IMR-90 (cell line): Measurements from ENCODE around the gene CLCF1. TPM values are rescaled to one million over a fixed set of nuclear protein-coding genes. Genes with fewer than 3 reads are reported as not detected.
A peak's percentile ranks its signal among the peaks of the same experiment; 100 is the strongest.

Source experiments
- ATAC-seq: fragments of 200-7000 bp; cut with Tn5 transposase; 2 replicates; pipeline ENCODE4 v1.9.1; 2020; ENCODE audit warnings: low read depth, mild to moderate bottlenecking, moderate library complexity
- BruUV-seq: library from RNA; stranded (reverse); fragments of 400-500 nt; replicated peaks from 2 replicates; lab custom pipeline; 2021; lab: Mats Ljungman, UMichigan
- CTCF ChIA-PET: fragments of 300-600 bp; formaldehyde crosslinking; extraction: SDS; loops from one replicate; lab custom pipeline; 2021; ENCODE audit warnings: antibody characterized with exemption; lab: Yijun Ruan, JAX
- POLR2A ChIA-PET: fragments of 300-600 bp; sonication (Branson Sonifier 250); formaldehyde crosslinking; loops from one replicate; lab custom pipeline; 2022; ENCODE audit warnings: antibody characterized with exemption; ENCODE audit not compliant: unreplicated experiment; lab: Charles Lee
- DNase-seq: peaks from one replicate; pipeline ENCODE4 v3.0.0; 2013
- H2AFZ ChIP-seq: replicated peaks from 2 replicates; pipeline ENCODE3; 2013; ENCODE audit warnings: low read length, mild to moderate bottlenecking; ENCODE audit not compliant: poor library complexity
- H2AK5ac ChIP-seq: 2 replicates; pipeline ENCODE4 v1.6.1; 2013; ENCODE audit warnings: low read depth, low read length, inconsistent platforms
- H2AK9ac ChIP-seq: replicated peaks from 2 replicates; pipeline ENCODE3; 2013; ENCODE audit warnings: mild to moderate bottlenecking, low read depth, low read length, moderate library complexity; ENCODE audit not compliant: poor library complexity
- H2BK120ac ChIP-seq: 2 replicates; pipeline ENCODE4 v1.6.1; 2013; ENCODE audit warnings: low read depth, low read length, inconsistent platforms
- H2BK15ac ChIP-seq: 3 replicates; pipeline ENCODE4 v1.6.1; 2013; ENCODE audit warnings: low read depth, low read length, inconsistent platforms
- H2BK20ac ChIP-seq: 2 replicates; pipeline ENCODE4 v1.6.1; 2013; ENCODE audit warnings: low read depth, mild to moderate bottlenecking, inconsistent platforms, low read length, moderate library complexity
- H2BK5ac ChIP-seq: 2 replicates; pipeline ENCODE4 v1.6.1; 2013; ENCODE audit warnings: mild to moderate bottlenecking, low read depth, low read length, inconsistent platforms; ENCODE audit not compliant: poor library complexity, severe bottlenecking
- H3K14ac ChIP-seq: replicated peaks from 2 replicates; pipeline ENCODE4 v1.6.1; 2013; ENCODE audit warnings: low read depth, low read length, inconsistent platforms
- H3K18ac ChIP-seq: 2 replicates; pipeline ENCODE4 v1.6.1; 2013; ENCODE audit warnings: low read depth, low read length, control low read depth
- H3K23ac ChIP-seq: 2 replicates; pipeline ENCODE4 v1.6.1; 2013; ENCODE audit warnings: low read depth, low read length, inconsistent platforms
- H3K27ac ChIP-seq: 2 replicates; pipeline ENCODE4 v1.5.1; 2013; ENCODE audit warnings: mild to moderate bottlenecking, control low read depth, low read length; ENCODE audit not compliant: insufficient read depth
- H3K27me3 ChIP-seq: 2 replicates; pipeline ENCODE4 v1.6.1; 2013; ENCODE audit warnings: low read length; ENCODE audit not compliant: control insufficient read depth, insufficient read depth
- H3K36me3 ChIP-seq: 2 replicates; pipeline ENCODE4 v1.6.1; 2013; ENCODE audit warnings: low read length, mixed read lengths; ENCODE audit not compliant: control insufficient read depth, insufficient read depth
- H3K4ac ChIP-seq: 2 replicates; pipeline ENCODE4 v1.6.1; 2013; ENCODE audit warnings: low read depth, low read length, inconsistent platforms
- H3K4me1 ChIP-seq: 2 replicates; pipeline ENCODE4 v1.6.1; 2013; ENCODE audit warnings: low read length, mixed read lengths; ENCODE audit not compliant: control insufficient read depth, insufficient read depth
- H3K4me2 ChIP-seq: 2 replicates; pipeline ENCODE4 v1.6.1; 2013; ENCODE audit warnings: low read depth, mild to moderate bottlenecking, control low read depth, low read length, moderate library complexity
- H3K4me3 ChIP-seq: 2 replicates; pipeline ENCODE4 v1.5.1; 2013; ENCODE audit warnings: low read depth, mild to moderate bottlenecking, control low read depth, low read length, moderate library complexity; ENCODE audit not compliant: insufficient read depth
- H3K56ac ChIP-seq: 2 replicates; pipeline ENCODE4 v1.6.1; 2013; ENCODE audit warnings: low read length, inconsistent platforms; ENCODE audit not compliant: insufficient read depth; ENCODE audit errors: extremely low read depth
- H3K79me1 ChIP-seq, 2 experiments: 2 replicates each; pipeline ENCODE4 v1.6.1; 2013; ENCODE audit warnings: low read length in 2 of 2, inconsistent platforms in 1 of 2, low read depth in 1 of 2
- H3K9ac ChIP-seq: 2 replicates; pipeline ENCODE4 v1.6.1; 2013; ENCODE audit warnings: low read depth, low read length, control low read depth
- H3K9me1 ChIP-seq: 2 replicates; pipeline ENCODE4 v1.6.1; 2013; ENCODE audit warnings: low read length, inconsistent platforms; ENCODE audit not compliant: insufficient read depth
- H3K9me3 ChIP-seq: 2 replicates; pipeline ENCODE4 v1.6.1; 2013; ENCODE audit warnings: low read length; ENCODE audit not compliant: control insufficient read depth, insufficient read depth
- H4K20me1 ChIP-seq: 2 replicates; pipeline ENCODE4 v1.6.1; 2013; ENCODE audit warnings: low read length, inconsistent platforms; ENCODE audit not compliant: insufficient read depth
- H4K5ac ChIP-seq: 2 replicates; pipeline ENCODE4 v1.6.1; 2013; ENCODE audit warnings: mild to moderate bottlenecking, low read depth, low read length, control low read depth
- H4K8ac ChIP-seq, 2 experiments: 2 replicates each; pipeline ENCODE4 v1.6.1; 2013; ENCODE audit warnings: low read depth in 2 of 2, low read length in 2 of 2, control low read depth in 1 of 2, inconsistent platforms in 1 of 2
- H4K91ac ChIP-seq: 2 replicates; pipeline ENCODE4 v1.6.1; 2013; ENCODE audit warnings: low read depth, low read length, inconsistent platforms; ENCODE audit not compliant: insufficient read depth
- BHLHE40 ChIP-seq: fragments of 150-350 bp; IDR thresholded peaks from 2 replicates; pipeline ENCODE4 v1.6.1; 2016; ENCODE audit warnings: mild to moderate bottlenecking, low read depth, low read length
- CEBPB ChIP-seq: IDR thresholded peaks from 2 replicates; pipeline ENCODE4 v1.6.1; 2012; ENCODE audit warnings: low read depth, low read length, improper control_type of control experiment
- CHD1 ChIP-seq: IDR thresholded peaks from 2 replicates; pipeline ENCODE4 v1.6.1; 2012; ENCODE audit warnings: low read depth, low read length, improper control_type of control experiment
- CTCF ChIP-seq: conservative IDR thresholded peaks from 2 replicates; pipeline ENCODE4 v1.5.1; 2012; ENCODE audit warnings: mild to moderate bottlenecking, low read depth, low read length, improper control_type of control experiment
- FOS ChIP-seq: fragments of 150-350 bp; IDR thresholded peaks from 2 replicates; pipeline ENCODE4 v1.6.1; 2016; ENCODE audit warnings: low read depth, low read length
- MAZ ChIP-seq: IDR thresholded peaks from 2 replicates; pipeline ENCODE4 v1.6.1; 2012; ENCODE audit warnings: low read depth, mild to moderate bottlenecking, low read length, improper control_type of control experiment, moderate library complexity, borderline replicate concordance
- POLR2A ChIP-seq: IDR thresholded peaks from 2 replicates; pipeline ENCODE4 v1.6.1; 2012; ENCODE audit warnings: mild to moderate bottlenecking, low read depth, low read length
- RAD21 ChIP-seq: IDR thresholded peaks from 2 replicates; pipeline ENCODE4 v1.6.1; 2012; ENCODE audit warnings: low read length, improper control_type of control experiment
- RCOR1 ChIP-seq: IDR thresholded peaks from 2 replicates; pipeline ENCODE4 v1.6.1; 2012; ENCODE audit warnings: mild to moderate bottlenecking, low read length, improper control_type of control experiment; ENCODE audit not compliant: insufficient replicate concordance
- USF2 ChIP-seq: fragments of 150-350 bp; IDR thresholded peaks from 2 replicates; pipeline ENCODE4 v1.6.1; 2017; ENCODE audit warnings: mild to moderate bottlenecking, antibody characterized with exemption, low read length, low read depth
- WGBS, 2 experiments: methylation state at CpG; one replicate each; pipeline versions ENCODE4 v1.1.5 to v1.1.7; 2013; ENCODE audit warnings: missing lambda C conversion rate in 2 of 2; ENCODE audit not compliant: insufficient read length in 1 of 2; ENCODE audit errors: extremely low coverage in 2 of 2; 5-methylcytosine and 5-hydroxymethylcytosine counted together
- dilution Hi-C: fragments of 300-500 bp; cut with HindIII; formaldehyde crosslinking; loops from one replicate; pipeline ENCODE4 v1.14.3; 2018; ENCODE audit warnings: low sequenced_read_pairs; ENCODE audit not compliant: unreplicated experiment
- in situ Hi-C: fragments of 300-500 bp; cut with MboI; formaldehyde crosslinking; loops from 3 replicates; pipeline ENCODE4 v1.14.3; 2019; ENCODE audit warnings: low sequenced_read_pairs, inconsistent platforms, mixed read lengths
- intact Hi-C: fragments of 100-400 bp; cut with micrococcal nuclease; formaldehyde crosslinking; loops from 2 replicates; pipeline ENCODE4 v1.10.0; 2022
- polyA plus RNA-seq, 3 experiments: library from polyadenylated mRNA; depleted of rRNA; stranded (reverse); fragments of >200 nt; gene quantifications; 2 replicates each; pipeline ENCODE4 v1.2.3, GENCODE V29; 2012; ENCODE audit warnings: low replicate concordance in 1 of 3
- total RNA-seq: library from RNA; depleted of rRNA; stranded (reverse); fragments of >200 nt; gene quantifications from 2 replicates; pipeline ENCODE4 v1.2.3, GENCODE V29; 2012

CLCF1 gene
- total and polyA plus RNA-seq, 2 of the 4 experiments (the other 2 are of a cell fraction): 5.6 to 27.8 TPM

GRCh38 chr11:67376063-67376820, 2.8 kb upstream of the CLCF1 start (continued):
- TF ChIP-seq BHLHE40 (no peak), FOS (no peak)

- BruUV-seq: no TSS peak
- H3K36me3 ChIP-seq: peaks cover 3% of the 10 kb centered on the region; the same call in 1 of the 2 replicates
- H3K4ac ChIP-seq: peak overlapping the region; percentile 96
- peak overlapping the region; percentile 96 for H2AK5ac ChIP-seq
- no peak overlapping the region for H3K9ac ChIP-seq
- peak overlapping the region; percentile 95 for H4K91ac ChIP-seq
- no peak for DNase-seq
- peak overlapping the region; percentile 84; the same call in 2 of the 3 replicates for H2BK15ac ChIP-seq
- in situ Hi-C loops: no loop called here
- H3K23ac ChIP-seq: peak overlapping the region; percentile 72; the same call in 1 of the 2 replicates
- peak overlapping the region; percentile 17 for H2BK5ac ChIP-seq
- dilution Hi-C loops: no loop called here
- peak overlapping the region; percentile 78; the same call in 1 of the 2 replicates for H2BK20ac ChIP-seq
- intact Hi-C loops: no loop called here
- peak overlapping the region; percentile 91 for H2AK9ac ChIP-seq
- peak overlapping the region; percentile 94 for H2BK120ac ChIP-seq
- H3K14ac ChIP-seq: no peak overlapping the region
- CTCF ChIA-PET: interaction anchor here (0.6 to 7.8 kb wide), 2 partner anchors 22 to 110 kb away, joined by 4 to 128 read pairs; partner anchors contain the start of gene POLD4
- peak overlapping the region; percentile 66 to 82; a peak in 3 of 4 replicates for H4K8ac ChIP-seq
- H3K4me2 ChIP-seq: no peak overlapping the region
- peaks cover 0 to 22% of the 10 kb centered on the region in 2 experiments; a peak in 3 of 4 replicates for H3K79me1 ChIP-seq
- H3K9me1 ChIP-seq: peaks cover 19% of the 10 kb centered on the region
- WGBS, 2 experiments: 0% methylated on average over 1 of the region's 15 CpGs; no CpG with 5 or more reads in 1 of the 2 experiments
- peak overlapping the region; percentile 49 for H3K27ac ChIP-seq
- POLR2A ChIA-PET: interaction anchor here (0.6 to 1.7 kb wide), 4 partner anchors 17 to 53 kb away, joined by 3 to 11 read pairs (median 8); partner anchors contain the start of gene POLD4
- H4K20me1 ChIP-seq: peaks cover 16% of the 10 kb centered on the region
- peaks cover 38% of the 10 kb centered on the region for H3K4me1 ChIP-seq
- ATAC-seq: no peak
- no peaks in the 10 kb centered on the region for H3K27me3 ChIP-seq
- H3K18ac ChIP-seq: peak overlapping the region; percentile 21; the same call in 1 of the 2 replicates
- H4K5ac ChIP-seq: 0 out of 2 replicates have a peak overlapping the region, but pooled peaks have one; percentile 15
- H3K56ac ChIP-seq: no peak overlapping the region
- peak overlapping the region; percentile 81 for H2AFZ ChIP-seq
- H3K9me3 ChIP-seq: no peaks in the 10 kb centered on the region
- no peak overlapping the region for H3K4me3 ChIP-seq
- no peak for TF ChIP-seq RCOR1
- no peak for TF ChIP-seq RAD21
- no peak for TF ChIP-seq USF2
- no peak for TF ChIP-seq MAZ
- TF ChIP-seq CHD1: no peak
- no peak for TF ChIP-seq CEBPB
- no peak for TF ChIP-seq CTCF
- no peak for TF ChIP-seq POLR2A
These were observed 2.1 kb upstream of the CLCF1 start for GRCh38 chr11:67375320-67376055.
